GM11168 (cell line): Measurements from ENCODE around the gene TFAP2A.

Source experiments
- in situ Hi-C: fragments of 300-500 bp; cut with MboI; formaldehyde crosslinking; loops from one replicate; pipeline ENCODE4 v1.12.0; 2022; ENCODE audit warnings: low sequenced_read_pairs; ENCODE audit not compliant: unreplicated experiment

TFAP2A gene

GRCh38 chr6:10414756-10415616, at the start of gene TFAP2A:
TFAP2A (minus strand) TSS chr6:10415074; CDS start chr6:10414991, 83 bp downstream.
- in situ Hi-C loops: no loop called here

DNA sequence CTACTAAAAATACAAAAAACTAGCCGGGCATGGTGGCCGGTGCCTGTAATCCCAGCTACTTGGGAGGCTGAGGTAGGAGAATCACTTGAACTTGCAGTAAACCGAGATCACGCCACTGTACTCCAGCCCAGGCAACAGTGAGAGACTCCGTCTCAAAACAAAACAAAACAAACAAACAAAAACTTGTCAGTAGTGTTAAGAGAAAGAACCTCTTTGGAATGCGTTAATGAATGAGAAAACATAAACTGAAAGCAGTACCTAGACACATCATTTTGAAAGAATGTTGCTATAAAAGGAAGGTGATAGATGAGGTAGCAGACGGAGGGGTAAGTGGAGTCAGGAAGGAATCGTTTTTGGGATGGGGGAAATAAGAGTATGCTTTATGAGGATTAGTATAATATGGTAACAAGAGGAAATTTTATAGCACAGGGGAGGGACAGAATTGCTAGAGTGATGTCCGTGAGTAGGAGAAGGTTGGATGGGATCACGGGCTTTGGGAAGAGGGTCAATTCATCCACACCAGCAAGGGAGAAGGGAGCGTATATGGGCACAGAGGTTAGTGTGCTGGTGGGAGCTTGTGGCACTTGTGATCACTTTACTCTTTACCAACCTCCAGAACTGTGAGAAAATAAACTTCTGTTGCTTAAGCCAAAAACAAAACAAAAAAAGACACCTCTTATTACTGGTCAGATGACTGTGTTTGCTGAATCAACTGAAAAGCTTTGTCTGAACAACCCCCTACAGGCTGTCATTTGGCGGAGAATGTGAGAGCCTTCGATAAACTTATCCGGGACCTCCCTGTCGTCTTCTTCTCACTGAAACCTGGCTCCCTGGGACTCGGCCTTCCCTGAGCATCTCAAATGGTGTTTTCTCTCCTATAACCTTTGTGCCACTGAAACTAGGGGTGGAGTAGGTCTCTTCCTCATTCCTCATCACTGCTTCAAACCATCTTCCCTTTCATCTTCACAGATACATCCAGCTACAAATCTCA, 48.9 kb upstream of the TFAP2A start:
- in situ Hi-C loops: no loop called here

- in situ Hi-C loops: no loop called here
These were observed 48.2 kb upstream of the TFAP2A start for GRCh38 chr6:10463040-10463439.

DNA sequence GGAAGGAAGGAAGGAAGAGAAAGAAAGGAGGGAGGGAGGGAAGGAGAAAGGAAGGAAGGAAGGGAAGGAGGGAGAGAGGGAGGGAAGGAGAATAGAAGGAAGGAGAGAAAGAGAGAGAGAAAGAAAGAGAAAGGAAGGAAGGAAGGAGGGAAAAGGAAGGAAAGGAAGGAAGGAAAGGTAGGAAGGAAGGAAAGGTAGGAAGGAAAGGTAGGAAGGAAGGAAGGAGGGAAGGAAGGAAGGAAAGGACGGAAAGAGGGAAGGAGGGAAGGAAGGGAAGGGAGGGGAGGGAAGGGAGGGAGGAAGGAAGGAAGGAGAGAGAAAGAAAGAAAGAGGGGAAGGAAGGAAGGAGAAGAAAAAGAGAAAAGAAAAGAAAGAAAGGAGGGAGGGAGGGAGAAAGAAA, 47.0 kb upstream of the TFAP2A start:
- in situ Hi-C loops: no loop called here

- in situ Hi-C loops: no loop called here
These were observed 45.2 kb upstream of the TFAP2A start for GRCh38 chr6:10460096-10460495.

GRCh38 chr6:10458287-10458686, 43.4 kb upstream of the TFAP2A start:
- in situ Hi-C loops: no loop called here

GRCh38 chr6:10453596-10453995, 38.7 kb upstream of the TFAP2A start:
- in situ Hi-C loops: no loop called here

- in situ Hi-C loops: no loop called here
These were observed 37.1 kb upstream of the TFAP2A start for GRCh38 chr6:10451828-10452509.

DNA sequence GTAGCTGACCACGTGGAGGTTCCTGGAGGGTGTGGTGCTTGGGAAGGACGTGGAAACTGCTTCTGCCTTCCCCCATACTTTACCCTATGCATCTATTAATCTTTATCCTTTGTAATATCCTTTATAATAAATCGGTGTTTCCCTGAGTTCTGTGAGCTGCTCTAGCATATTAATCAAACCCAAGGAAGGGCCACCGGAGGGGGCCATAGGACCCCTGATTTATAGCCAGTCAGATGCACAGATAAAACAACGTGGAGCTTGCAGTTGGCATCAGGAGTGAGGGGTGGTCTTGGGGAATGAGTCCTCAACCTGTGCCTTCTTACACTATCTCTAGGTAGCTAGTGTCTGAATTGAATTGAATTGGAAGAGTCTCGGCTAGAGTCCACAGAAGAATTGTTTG, 36.5 kb upstream of the TFAP2A start:
- in situ Hi-C loops: no loop called here

DNA sequence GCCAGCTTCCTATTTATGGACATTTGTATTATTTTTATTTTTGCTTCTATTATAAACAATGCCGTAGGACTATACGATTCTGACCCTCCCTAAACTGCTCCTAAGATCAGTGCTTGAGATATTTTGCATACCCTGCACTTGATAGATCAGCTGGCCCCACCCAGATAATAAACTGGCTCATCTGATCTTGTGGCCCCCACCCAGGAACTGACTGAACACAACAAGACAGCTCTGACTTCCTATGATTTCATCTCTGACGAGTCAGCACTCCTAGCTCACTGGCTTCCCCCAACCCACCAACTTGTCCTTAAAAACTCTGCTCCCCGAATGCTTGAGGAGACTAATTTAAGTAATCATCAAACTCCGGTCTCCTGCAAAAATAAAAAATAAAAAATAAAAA, 34.9 kb upstream of the TFAP2A start:
- in situ Hi-C loops: loop anchor here (25.0 kb wide), 3 partner anchors 187 to 1462 kb away; no protein-coding TSS in a partner anchor

DNA sequence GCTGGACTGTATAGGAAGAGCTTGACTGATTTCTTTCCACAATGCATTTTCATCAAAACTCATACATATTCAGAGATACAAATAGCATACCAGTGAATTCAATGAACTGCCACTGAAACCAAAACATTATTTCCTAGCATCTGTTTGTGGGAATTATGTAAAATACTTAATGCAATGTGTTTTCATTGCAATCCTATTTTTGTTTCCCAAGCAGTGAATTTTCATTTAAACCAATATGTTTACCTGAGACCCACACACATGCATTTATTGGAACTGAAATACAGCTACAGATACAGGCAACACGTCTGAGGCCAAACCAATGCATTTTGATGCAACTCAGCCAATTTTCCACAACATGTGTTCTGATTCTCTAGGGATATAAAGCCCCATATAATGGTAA, 33.2 kb upstream of the TFAP2A start:
- in situ Hi-C loops: loop anchor here (25.0 kb wide), 3 partner anchors 186 to 1461 kb away; no protein-coding TSS in a partner anchor

GRCh38 chr6:10446548-10446947, 31.7 kb upstream of the TFAP2A start:
- in situ Hi-C loops: loop anchor here (25.0 kb wide), 3 partner anchors 184 to 1459 kb away; no protein-coding TSS in a partner anchor

- in situ Hi-C loops: loop anchor here (25.0 kb wide), 3 partner anchors 179 to 1454 kb away; no protein-coding TSS in a partner anchor
These were observed 26.8 kb upstream of the TFAP2A start for GRCh38 chr6:10441655-10442009.

GRCh38 chr6:10441004-10441654, 26.3 kb upstream of the TFAP2A start:
- in situ Hi-C loops: loop anchor here (25.0 kb wide), 3 partner anchors 179 to 1454 kb away; no protein-coding TSS in a partner anchor

- in situ Hi-C loops: loop anchor here (10.0 to 25.0 kb wide), 4 partner anchors 176 to 1451 kb away; no protein-coding TSS in a partner anchor
These were observed 23.0 kb upstream of the TFAP2A start for GRCh38 chr6:10437891-10438290.

DNA sequence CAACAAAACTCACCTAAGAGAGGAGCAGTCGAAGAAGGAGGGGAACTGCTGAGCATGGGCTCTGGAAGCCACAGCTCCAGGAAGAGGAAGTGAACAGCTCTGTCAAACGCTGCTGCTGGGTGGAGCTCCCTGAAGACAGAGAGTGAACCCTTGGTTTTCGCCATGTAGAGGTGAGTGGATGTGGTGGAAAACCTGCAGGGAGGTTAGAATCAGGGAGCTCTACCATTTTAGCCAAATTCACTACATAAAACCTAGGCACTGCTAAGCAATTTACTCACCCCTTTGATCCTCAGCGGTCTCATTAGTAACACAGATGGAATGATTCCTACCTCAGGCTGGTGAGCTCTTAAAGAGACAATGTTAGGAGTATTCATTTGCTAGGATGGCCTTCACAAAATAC, 19.4 kb upstream of the TFAP2A start:
- in situ Hi-C loops: loop anchor here (10.0 to 25.0 kb wide), 4 partner anchors 172 to 1447 kb away; no protein-coding TSS in a partner anchor

DNA sequence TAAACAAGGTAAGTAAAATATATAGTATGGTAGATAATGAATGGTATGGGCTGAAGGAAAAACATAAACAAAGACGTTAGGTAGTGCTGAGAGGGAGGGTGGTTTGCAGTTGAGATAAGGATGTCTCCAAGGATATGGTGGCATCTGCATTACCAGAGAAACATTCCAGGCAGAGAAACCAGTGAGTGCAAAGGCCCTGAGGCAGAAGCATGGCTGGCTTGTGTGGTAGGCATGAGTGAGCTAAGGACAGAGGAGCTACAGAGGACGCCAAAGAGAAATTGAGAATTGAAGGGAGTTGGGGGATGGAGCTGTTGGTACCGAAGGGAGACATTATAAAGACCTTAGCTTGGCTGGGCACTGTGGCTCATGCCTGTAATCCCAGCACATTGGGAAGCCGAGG, 18.4 kb upstream of the TFAP2A start:
- in situ Hi-C loops: loop anchor here (10.0 to 25.0 kb wide), 4 partner anchors 171 to 1446 kb away; no protein-coding TSS in a partner anchor

- in situ Hi-C loops: loop anchor here (10.0 to 25.0 kb wide), 4 partner anchors 169 to 1444 kb away; no protein-coding TSS in a partner anchor
These were observed 16.7 kb upstream of the TFAP2A start for GRCh38 chr6:10431423-10432164.
